CD14-positive monocyte (primary cell): Measurements from ENCODE around the gene TPTE. TPM values are rescaled to one million over a fixed set of nuclear protein-coding genes. Genes with fewer than 3 reads are reported as not detected.
"Not testable (repeated sequence)": the region's sequence is repeated elsewhere in the genome, so short reads cannot be mapped to it uniquely, and the experiment has no call there.

ENCODE experiments used
- DNase-seq, 3 donors: peaks; one replicate each; pipeline ENCODE4 v3.0.0-alpha.2; 2011 to 2022
- H2AFZ ChIP-seq: 2 replicates; pipeline ENCODE4 v1.6.0; 2012; ENCODE audit warnings: mild to moderate bottlenecking, low read depth, low read length, inconsistent platforms; ENCODE audit not compliant: insufficient read depth, poor library complexity, severe bottlenecking
- H3K27ac ChIP-seq, 2 donors: 1 replicate in 1 of 2; 2 replicates in 1 of 2; pipeline ENCODE4 v1.5.1; 2012 to 2013; ENCODE audit warnings: low read length in 2 of 2, control low read depth in 1 of 2, inconsistent platforms in 1 of 2, low read depth in 1 of 2, mild to moderate bottlenecking in 1 of 2
- H3K27me3 ChIP-seq, 2 donors: one replicate each; pipeline versions ENCODE4 v1.6.0 to v1.6.1; 2011 to 2013; ENCODE audit warnings: low read length in 2 of 2; ENCODE audit not compliant: control insufficient read depth in 2 of 2, insufficient read depth in 2 of 2
- H3K36me3 ChIP-seq, 2 donors: replicated peaks in 1 of 2; 1 replicate in 1 of 2; 2 replicates in 1 of 2; pipeline versions ENCODE4 v1.5.1 to v1.6.1; 2012 to 2013; ENCODE audit warnings: low read length in 2 of 2, control low read depth in 1 of 2, inconsistent platforms in 1 of 2, mild to moderate bottlenecking in 1 of 2; ENCODE audit not compliant: insufficient read depth in 2 of 2, control insufficient read depth in 1 of 2
- H3K4me1 ChIP-seq, 2 donors: 1 replicate in 1 of 2; 2 replicates in 1 of 2; pipeline versions ENCODE4 v1.5.1 to v1.6.1; 2012 to 2013; ENCODE audit warnings: low read length in 2 of 2, control low read depth in 1 of 2, inconsistent platforms in 1 of 2, mild to moderate bottlenecking in 1 of 2, moderate library complexity in 1 of 2; ENCODE audit not compliant: insufficient read depth in 2 of 2, control insufficient read depth in 1 of 2
- H3K4me2 ChIP-seq: replicated peaks from 2 replicates; pipeline ENCODE3; 2012; ENCODE audit warnings: low read length, moderate library complexity, mild to moderate bottlenecking; ENCODE audit not compliant: poor library complexity, severe bottlenecking; ENCODE audit errors: extremely low read depth
- H3K4me3 ChIP-seq, 3 experiments: fragments of 200-600 bp in 1 of 3; sonication (generic) in 1 of 3; replicated peaks in 1 of 3; 1 replicate in 2 of 3; 2 replicates in 1 of 3; pipeline ENCODE4 v1.5.1; 2011 to 2013; ENCODE audit warnings: low read length in 3 of 3, mild to moderate bottlenecking in 3 of 3, control low read depth in 2 of 3, low read depth in 2 of 3, inconsistent platforms in 1 of 3, moderate library complexity in 1 of 3
- H3K79me2 ChIP-seq: 2 replicates; pipeline ENCODE4 v1.6.0; 2012; ENCODE audit warnings: mild to moderate bottlenecking, control low read depth, inconsistent platforms, low read length, moderate library complexity; ENCODE audit not compliant: insufficient read depth
- H3K9ac ChIP-seq: 2 replicates; pipeline ENCODE4 v1.6.0; 2017; ENCODE audit warnings: low read length, mild to moderate bottlenecking; ENCODE audit not compliant: insufficient read depth, poor library complexity, severe bottlenecking
- H3K9me3 ChIP-seq, 2 donors: replicated peaks in 1 of 2; 1 replicate in 1 of 2; 2 replicates in 1 of 2; pipeline versions ENCODE4 v1.5.1 to v1.6.1; 2012 to 2013; ENCODE audit warnings: low read length in 2 of 2, control low read depth in 1 of 2; ENCODE audit not compliant: control insufficient read depth in 1 of 2, insufficient read depth in 1 of 2
- H4K20me1 ChIP-seq: 2 replicates; pipeline ENCODE4 v1.6.0; 2012; ENCODE audit warnings: mild to moderate bottlenecking, low read length, control low read depth, moderate library complexity; ENCODE audit not compliant: insufficient read depth
- H3K27ac Mint-ChIP-seq, 7 donors: one replicate each; pipeline ENCODE4 v1.8.0; 2020; ENCODE audit warnings: mild to moderate bottlenecking in 7 of 7, mixed read lengths in 7 of 7, moderate library complexity in 6 of 7, inconsistent platforms in 2 of 7
- H3K27me3 Mint-ChIP-seq, 3 donors: one replicate each; pipeline ENCODE4 v1.8.0; 2021 to 2022; ENCODE audit warnings: low read depth in 3 of 3, mild to moderate bottlenecking in 3 of 3, mixed read lengths in 3 of 3, moderate library complexity in 3 of 3, inconsistent platforms in 1 of 3
- H3K36me3 Mint-ChIP-seq, 2 donors: one replicate each; pipeline ENCODE4 v1.8.0; 2020; ENCODE audit warnings: mixed read lengths in 2 of 2, inconsistent platforms in 1 of 2, mild to moderate bottlenecking in 1 of 2
- H3K4me1 Mint-ChIP-seq: one replicate; pipeline ENCODE4 v1.8.0; 2020; ENCODE audit warnings: mild to moderate bottlenecking, mixed read lengths
- H3K4me3 Mint-ChIP-seq, 2 donors: one replicate each; pipeline ENCODE4 v1.8.0; 2020; ENCODE audit warnings: mild to moderate bottlenecking in 2 of 2, mixed read lengths in 2 of 2, moderate library complexity in 1 of 2
- H3K9me3 Mint-ChIP-seq, 7 donors: one replicate each; pipeline ENCODE4 v1.8.0; 2020 to 2022; ENCODE audit warnings: mixed read lengths in 7 of 7, mild to moderate bottlenecking in 6 of 7, moderate library complexity in 6 of 7, inconsistent platforms in 2 of 7
- WGBS: methylation state at CpG from one replicate; pipeline ENCODE4 v1.1.5; 2013; ENCODE audit warnings: missing lambda C conversion rate; ENCODE audit not compliant: insufficient coverage; 5-methylcytosine and 5-hydroxymethylcytosine counted together
- intact Hi-C, 2 donors: fragments of 100-400 bp; cut with micrococcal nuclease; formaldehyde crosslinking; loops; one replicate each; pipeline versions ENCODE4 v1.15.0 to v1.15.1; 2023
- polyA plus RNA-seq, 3 donors: library from polyadenylated mRNA; depleted of rRNA in 1 of 3; unstranded in 2 of 3; stranded (reverse) in 1 of 3; fragments of 300-500 nt in 2 of 3; fragments of >200 nt in 1 of 3; fragmentation: Illumina TruSeq in 2 of 3; gene quantifications; 1 replicate in 2 of 3; 2 replicates in 1 of 3; pipeline ENCODE4 v1.2.3, GENCODE V29; 2012 to 2021
- small RNA-seq: library from RNA; depleted of rRNA; stranded (forward); fragments of <200 nt; gene quantifications from one replicate; pipeline ENCODE3, GENCODE V24; 2012; ENCODE audit warnings: low read depth; ENCODE audit not compliant: insufficient read length

TPTE gene
- polyA plus RNA-seq, 3 donors = not detected

DNA sequence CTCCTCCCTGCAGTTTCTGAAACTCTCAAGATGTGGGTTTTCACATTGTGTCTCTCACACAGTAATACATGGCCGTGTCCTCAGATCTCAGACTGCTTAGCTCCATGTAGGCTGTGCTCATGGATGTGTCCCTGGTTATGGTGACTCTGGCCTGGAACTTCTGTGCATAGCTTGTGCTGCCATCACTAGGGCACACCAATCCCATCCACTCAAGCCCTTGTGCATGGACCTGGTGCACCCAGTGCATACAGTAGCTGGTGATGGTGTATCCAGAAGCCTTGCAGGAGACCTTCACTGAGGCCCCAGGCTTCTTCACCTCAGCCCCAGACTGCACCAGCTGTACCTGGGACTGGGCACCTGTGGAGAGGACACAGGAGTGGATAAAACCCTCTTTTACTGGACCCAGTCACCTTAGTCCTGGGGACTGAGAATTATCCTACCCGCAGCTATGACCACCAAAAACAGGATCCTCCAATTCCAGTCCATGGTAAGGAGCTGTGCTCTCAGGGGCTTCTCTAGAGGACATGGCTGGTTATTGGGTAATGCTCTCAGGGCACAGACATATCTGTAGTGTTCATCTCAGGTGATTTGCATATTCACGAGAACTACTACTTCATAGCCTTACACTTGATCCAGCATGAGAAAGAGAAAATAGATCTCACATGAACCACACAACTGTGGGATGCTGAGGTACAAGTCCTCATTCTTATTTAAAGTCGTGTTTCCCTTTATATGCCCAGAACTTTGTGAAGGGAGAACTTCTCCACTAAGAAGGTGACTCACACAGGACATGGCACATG lies 128.2 kb downstream of the TPTE start:
- H3K79me2 ChIP-seq, H3K4me1 ChIP-seq, H4K20me1 ChIP-seq, H3K36me3 ChIP-seq, H2AFZ ChIP-seq, H3K9ac ChIP-seq, H3K4me1 Mint-ChIP-seq, H3K27me3 ChIP-seq, H3K27me3 Mint-ChIP-seq, H3K4me3 Mint-ChIP-seq, H3K27ac Mint-ChIP-seq, H3K27ac ChIP-seq, H3K4me2 ChIP-seq, intact Hi-C loops, H3K36me3 Mint-ChIP-seq, H3K4me3 ChIP-seq, DNase-seq: not testable (repeated sequence)
- WGBS = 63% methylated on average over 3 of the region's 4 CpGs
- H3K9me3 ChIP-seq = peaks cover 22 to 51% of the 10 kb centered on the region in 2 donors
- H3K9me3 Mint-ChIP-seq = peaks cover 0 to 14% (median 10%) of the 10 kb centered on the region in 7 donors

DNA sequence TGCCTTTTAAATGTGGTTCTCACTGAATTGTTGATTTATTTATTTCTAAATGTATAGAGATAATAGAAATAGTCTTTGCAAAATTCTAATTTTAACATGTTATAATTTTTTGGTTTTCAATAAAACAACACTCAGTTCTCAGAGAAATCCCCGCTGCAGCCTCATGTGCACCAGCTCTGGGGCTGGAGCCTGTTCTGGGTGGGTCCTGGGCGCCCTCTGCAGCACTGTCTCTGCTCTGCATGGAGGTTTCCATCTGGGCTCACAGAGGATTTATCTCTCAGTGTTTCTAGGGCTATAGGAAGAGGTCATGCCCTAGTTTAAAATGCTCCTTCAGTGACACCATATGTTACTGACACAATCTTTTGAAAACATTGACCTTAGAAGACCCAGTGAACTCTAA lies 128.9 kb downstream of the TPTE start:
- H3K4me1 Mint-ChIP-seq, DNase-seq, intact Hi-C loops, H3K4me3 Mint-ChIP-seq, H3K27me3 Mint-ChIP-seq, H3K4me1 ChIP-seq, H3K4me2 ChIP-seq, H3K27ac ChIP-seq, H3K36me3 ChIP-seq, H3K36me3 Mint-ChIP-seq, H3K9ac ChIP-seq, H3K27me3 ChIP-seq, H2AFZ ChIP-seq, H3K27ac Mint-ChIP-seq, H3K4me3 ChIP-seq, H4K20me1 ChIP-seq, H3K79me2 ChIP-seq: not testable (repeated sequence)
- peaks cover 22 to 43% of the 10 kb centered on the region in 2 donors for H3K9me3 ChIP-seq
- 50% methylated on average over 1 of the region's 2 CpGs for WGBS
- peaks cover 0 to 14% (median 10%) of the 10 kb centered on the region in 7 donors for H3K9me3 Mint-ChIP-seq

Small RNA genes within 50 kb of the gene (small RNA-seq; reads per million reads assigned to genes)
- gene CYCSP41 = 1.2 reads per million
